B cell (primary cell): ENCODE data around the gene BRINP3. TPM values are rescaled to one million over a fixed set of nuclear protein-coding genes. Genes with fewer than 3 reads are reported as not detected.

Source experiments
- ATAC-seq: fragments of 200-7000 bp; cut with Tn5 transposase; one replicate; pipeline ENCODE4 v1.10.0; 2021; ENCODE audit warnings: low read depth, mild to moderate bottlenecking, moderate number of reproducible peaks, moderate library complexity
- CTCF ChIA-PET: fragments of 350-600 bp; sonication (Branson Sonifier 250); formaldehyde crosslinking; loops from one replicate; lab custom pipeline; 2021; ENCODE audit warnings: antibody characterized with exemption, inconsistent platforms; lab: Charles Lee
- POLR2A ChIA-PET: fragments of 350-600 bp; sonication (Branson Sonifier 250); formaldehyde crosslinking; loops from one replicate; lab custom pipeline; 2021; ENCODE audit warnings: antibody characterized with exemption; lab: Charles Lee
- DNase-seq: peaks from one replicate; pipeline ENCODE4 v3.0.0; 2013
- H2AFZ ChIP-seq: 2 replicates; pipeline ENCODE4 v1.6.1; 2012; ENCODE audit warnings: mild to moderate bottlenecking, low read depth, low read length; ENCODE audit not compliant: insufficient read depth, poor library complexity, severe bottlenecking
- H3K27ac ChIP-seq, 2 donors: 1 replicate in 1 of 2; 2 replicates in 1 of 2; pipeline ENCODE4 v1.5.1; 2012 to 2013; ENCODE audit warnings: low read length in 2 of 2, mild to moderate bottlenecking in 2 of 2, moderate library complexity in 1 of 2
- H3K27me3 ChIP-seq, 4 experiments: fragments of 200-600 bp in 1 of 4; sonication (generic) in 1 of 4; replicated peaks in 1 of 4; 1 replicate in 2 of 4; 2 replicates in 2 of 4; pipeline versions ENCODE4 v1.6.1 to v1.7.0; 2013 to 2016; ENCODE audit warnings: low read length in 3 of 4, mild to moderate bottlenecking in 2 of 4, mixed read lengths in 1 of 4, moderate library complexity in 1 of 4; ENCODE audit not compliant: insufficient read depth in 4 of 4, control insufficient read depth in 3 of 4; ENCODE audit errors: control extremely low read depth in 1 of 4
- H3K36me3 ChIP-seq, 2 experiments: replicated peaks in 1 of 2; 1 replicate in 1 of 2; 2 replicates in 1 of 2; pipeline versions ENCODE4 v1.6.1 to v1.7.1; 2013; ENCODE audit warnings: low read length in 1 of 2; ENCODE audit not compliant: insufficient read depth in 2 of 2, control insufficient read depth in 1 of 2; ENCODE audit errors: control extremely low read depth in 1 of 2, extremely low read depth in 1 of 2
- H3K4me1 ChIP-seq, 2 donors: fragments of 200-600 bp in 1 of 2; sonication (generic) in 1 of 2; 1 replicate in 1 of 2; 2 replicates in 1 of 2; pipeline versions ENCODE4 v1.5.1 to v1.6.1; 2013 to 2017; ENCODE audit warnings: low read length in 2 of 2; ENCODE audit not compliant: control insufficient read depth in 2 of 2, insufficient read depth in 2 of 2
- H3K4me2 ChIP-seq: replicated peaks from 2 replicates; pipeline ENCODE3; 2012; ENCODE audit warnings: mild to moderate bottlenecking, low read depth, low read length; ENCODE audit not compliant: poor library complexity, severe bottlenecking
- H3K4me3 ChIP-seq, 5 experiments: fragments of 200-600 bp in 1 of 5; sonication (generic) in 1 of 5; 1 replicate in 3 of 5; 2 replicates in 2 of 5; pipeline versions ENCODE4 v1.5.1 to v1.7.0; 2011 to 2016; ENCODE audit warnings: low read length in 4 of 5, mild to moderate bottlenecking in 4 of 5, low read depth in 2 of 5, control low read depth in 1 of 5, moderate library complexity in 1 of 5; ENCODE audit not compliant: insufficient read depth in 1 of 5; ENCODE audit errors: control extremely low read depth in 1 of 5, extremely low read depth in 1 of 5
- H3K79me2 ChIP-seq: fragments of 200-600 bp; sonication (generic); one replicate; pipeline ENCODE4 v1.6.0; 2016; ENCODE audit warnings: low read length; ENCODE audit not compliant: control insufficient read depth, insufficient read depth
- H3K9ac ChIP-seq: fragments of 200-600 bp; sonication (generic); 2 replicates; pipeline ENCODE4 v1.6.1; 2017; ENCODE audit warnings: mild to moderate bottlenecking, low read length, moderate library complexity
- H3K9me3 ChIP-seq, 3 donors: one replicate each; pipeline versions ENCODE4 v1.6.1 to v1.7.1; 2013; ENCODE audit warnings: low read length in 2 of 3; ENCODE audit not compliant: control insufficient read depth in 2 of 3, insufficient read depth in 1 of 3; ENCODE audit errors: control extremely low read depth in 1 of 3
- H4K20me1 ChIP-seq: 2 replicates; pipeline ENCODE4 v1.6.0; 2012; ENCODE audit warnings: mild to moderate bottlenecking, low read length; ENCODE audit not compliant: insufficient read depth, control insufficient read depth, poor library complexity, severe bottlenecking
- H3K27ac Mint-ChIP-seq: one replicate; pipeline ENCODE4 v1.8.0; 2021; ENCODE audit warnings: mixed read lengths
- H3K27me3 Mint-ChIP-seq: one replicate; pipeline ENCODE4 v1.8.0; 2021; ENCODE audit warnings: mixed read lengths
- H3K4me1 Mint-ChIP-seq: one replicate; pipeline ENCODE4 v1.8.0; 2021; ENCODE audit warnings: mixed read lengths
- H3K4me3 Mint-ChIP-seq: one replicate; pipeline ENCODE4 v1.8.0; 2021; ENCODE audit warnings: mixed read lengths
- H3K9me3 Mint-ChIP-seq: one replicate; pipeline ENCODE4 v1.8.0; 2022; ENCODE audit warnings: mixed read lengths; ENCODE audit not compliant: insufficient read depth
- EZH2 ChIP-seq: IDR thresholded peaks from 2 replicates; pipeline ENCODE4 v1.6.1; 2012; ENCODE audit warnings: borderline replicate concordance, low read depth, mild to moderate bottlenecking, moderate library complexity, low read length; ENCODE audit not compliant: insufficient read depth, poor library complexity, severe bottlenecking
- WGBS: methylation state at CpG from one replicate; pipeline ENCODE4 v1.1.5; 2013; ENCODE audit warnings: missing lambda C conversion rate; ENCODE audit not compliant: insufficient coverage; 5-methylcytosine and 5-hydroxymethylcytosine counted together
- intact Hi-C: fragments of 100-400 bp; cut with micrococcal nuclease; formaldehyde crosslinking; loops from one replicate; pipeline ENCODE4 v1.10.0; 2022
- polyA plus RNA-seq: library from polyadenylated mRNA; depleted of rRNA; stranded (reverse); fragments of >200 nt; gene quantifications from 2 replicates; pipeline ENCODE4 v1.2.3, GENCODE V29; 2012
- total RNA-seq, 2 donors: library from RNA; stranded (reverse); fragments of 120-200 nt in 1 of 2; gene quantifications; 1 replicate in 1 of 2; 2 replicates in 1 of 2; pipeline versions ENCODE4 v1.2.3 to v1.2.4, GENCODE V29; 2013 to 2022
- TF ChIP-seq, protein P1 (sequence below): fragments of 200-600 bp; IDR thresholded peaks from one replicate; pipeline ENCODE4 v1.8.0; 2022; ENCODE audit warnings: antibody characterized with exemption, mild to moderate bottlenecking

BRINP3 gene
- total and polyA plus RNA-seq, 2 donors (not counting 1 experiment from before 2014, with no cell fraction given): not detected

DNA sequence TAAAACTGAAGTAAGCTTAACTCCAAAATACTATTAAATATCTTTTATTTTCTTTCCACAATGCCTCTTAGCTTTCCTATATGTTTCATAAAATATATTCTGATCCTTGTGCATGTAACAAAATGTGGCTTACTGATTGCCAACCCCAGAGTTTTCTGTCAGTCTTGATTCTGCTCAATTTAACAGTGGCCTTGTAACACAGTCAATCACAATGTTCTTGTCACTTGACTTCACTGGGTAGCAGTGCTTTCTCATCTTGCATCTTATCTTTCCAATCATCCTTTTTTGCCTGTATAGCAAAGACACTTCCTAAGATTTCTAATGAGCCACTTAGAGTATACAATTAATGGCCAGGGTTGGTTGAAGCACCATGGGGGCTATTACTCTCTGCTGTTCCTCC is 19.9 kb upstream of the BRINP3 start:
- H3K9me3 Mint-ChIP-seq: peaks cover 2% of the 10 kb centered on the region
- POLR2A ChIA-PET: no interaction called here

DNA sequence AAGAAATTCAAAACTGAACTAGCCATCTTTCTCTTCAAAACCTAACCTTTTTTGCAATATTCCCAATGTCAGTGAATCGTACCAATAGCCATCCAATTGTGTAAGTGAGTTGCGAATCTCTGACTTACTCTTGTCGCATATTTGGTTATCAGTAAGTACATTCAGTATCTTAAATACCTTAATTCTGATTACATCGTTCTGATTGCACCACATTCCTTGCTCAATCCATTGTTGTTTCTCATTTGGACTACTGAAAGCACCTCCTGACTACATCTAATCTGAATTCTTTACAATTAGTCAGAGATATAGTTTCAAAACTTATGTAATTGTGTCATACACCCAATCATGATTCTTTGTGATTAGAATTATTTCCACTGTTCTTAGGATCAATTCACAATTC is 16.8 kb upstream of the BRINP3 start:
- Histone ChIP-seq H3K79me2 (no peaks in the 10 kb centered on the region), H3K4me1 (no peaks in the 10 kb centered on the region), H3K27ac (no peak overlapping the region), H3K9me3 (no peaks in the 10 kb centered on the region), H3K4me3 (no peak overlapping the region), H3K36me3 (no peaks in the 10 kb centered on the region), H2AFZ (no peak overlapping the region), H4K20me1 (no peaks in the 10 kb centered on the region), H3K4me2 (no peak overlapping the region), H3K9ac (no peak overlapping the region), H3K27me3 (no peaks in the 10 kb centered on the region)
- Mint-ChIP-seq H3K4me1 (no peaks in the 10 kb centered on the region), H3K9me3 (no peaks in the 10 kb centered on the region), H3K27me3 (no peaks in the 10 kb centered on the region), H3K27ac (no peak overlapping the region), H3K4me3 (no peak overlapping the region)
- ChIA-PET POLR2A (no interaction called here), CTCF (no interaction called here)
- WGBS: no CpG with 5 or more reads among the region's 4 CpGs
- intact Hi-C loops: no loop called here
- ATAC-seq (no peak), DNase-seq (no peak)
- TF ChIP-seq EZH2: no peak
- TF ChIP-seq, protein P1, sequence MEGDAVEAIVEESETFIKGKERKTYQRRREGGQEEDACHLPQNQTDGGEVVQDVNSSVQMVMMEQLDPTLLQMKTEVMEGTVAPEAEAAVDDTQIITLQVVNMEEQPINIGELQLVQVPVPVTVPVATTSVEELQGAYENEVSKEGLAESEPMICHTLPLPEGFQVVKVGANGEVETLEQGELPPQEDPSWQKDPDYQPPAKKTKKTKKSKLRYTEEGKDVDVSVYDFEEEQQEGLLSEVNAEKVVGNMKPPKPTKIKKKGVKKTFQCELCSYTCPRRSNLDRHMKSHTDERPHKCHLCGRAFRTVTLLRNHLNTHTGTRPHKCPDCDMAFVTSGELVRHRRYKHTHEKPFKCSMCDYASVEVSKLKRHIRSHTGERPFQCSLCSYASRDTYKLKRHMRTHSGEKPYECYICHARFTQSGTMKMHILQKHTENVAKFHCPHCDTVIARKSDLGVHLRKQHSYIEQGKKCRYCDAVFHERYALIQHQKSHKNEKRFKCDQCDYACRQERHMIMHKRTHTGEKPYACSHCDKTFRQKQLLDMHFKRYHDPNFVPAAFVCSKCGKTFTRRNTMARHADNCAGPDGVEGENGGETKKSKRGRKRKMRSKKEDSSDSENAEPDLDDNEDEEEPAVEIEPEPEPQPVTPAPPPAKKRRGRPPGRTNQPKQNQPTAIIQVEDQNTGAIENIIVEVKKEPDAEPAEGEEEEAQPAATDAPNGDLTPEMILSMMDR: no peak

More for the DNA sequence above, 19.9 kb upstream of the BRINP3 start:
- Mint-ChIP-seq H3K27me3 (no peaks in the 10 kb centered on the region), H3K4me1 (no peaks in the 10 kb centered on the region), H3K27ac (no peak overlapping the region), H3K4me3 (no peak overlapping the region)
- intact Hi-C loops: no loop called here
- ATAC-seq (no peak), DNase-seq (no peak)
- Histone ChIP-seq H4K20me1 (no peaks in the 10 kb centered on the region), H3K4me3 (no peak overlapping the region), H2AFZ (no peak overlapping the region), H3K36me3 (no peaks in the 10 kb centered on the region), H3K27ac (no peak overlapping the region), H3K4me2 (no peak overlapping the region), H3K27me3 (no peaks in the 10 kb centered on the region), H3K9ac (no peak overlapping the region), H3K9me3 (no peaks in the 10 kb centered on the region), H3K79me2 (no peaks in the 10 kb centered on the region), H3K4me1 (no peaks in the 10 kb centered on the region)
- no peak for TF ChIP-seq EZH2
- TF ChIP-seq, protein P1: no peak
- CTCF ChIA-PET: no interaction called here
